Measurements from ENCODE around the gene METAP2. TPM values are rescaled to one million over a fixed set of nuclear protein-coding genes. Genes with fewer than 3 reads are reported as not detected.
A peak's percentile ranks its signal among the peaks of the same experiment; 100 is the strongest.

Gene METAP2
- total and polyA plus RNA-seq, 2 experiments from 2014 or later, result 55.6 to 64.3 TPM

- Histone ChIP-seq H2AFZ (no peak overlapping the region), H3K36me3 (ENCODE audit: low read depth) (peaks cover 57% of the 10 kb centered on the region), H3K4me3 (no peak overlapping the region), H3K9ac (no peak overlapping the region), H4K20me1 (ENCODE audit: insufficient read depth) (no peaks in the 10 kb centered on the region), H3K9me3 (ENCODE audit: low read depth) (no peaks in the 10 kb centered on the region), H3K27ac (peak overlapping the region; percentile 34; the same call in 1 of the 2 replicates), H3K4me1 (ENCODE audit: insufficient read depth) (no peaks in the 10 kb centered on the region; the same call in 1 of the 2 replicates), H3K4me2 (ENCODE audit: unreplicated experiment) (no peak overlapping the region), H3F3A (ENCODE audit: insufficient read depth) (no peaks in the 10 kb centered on the region), H3K79me2 (ENCODE audit: insufficient read depth) (peaks cover 49% of the 10 kb centered on the region), H3K9me2 (ENCODE audit: insufficient read depth) (no peaks in the 10 kb centered on the region), H3K27me3 (replicated peaks; ENCODE audit: insufficient read depth) (no peaks in the 10 kb centered on the region)
- no peak for TF ChIP-seq EZH2 (IDR thresholded peaks at IDR 0.05; ENCODE audit: insufficient read depth, poor library complexity, severe bottlenecking)
- WGBS, 2 experiments (ENCODE audit: low coverage in 1 of 2, low lambda C conversion rate in 2 of 2, missing lambda C conversion rate in 2 of 2), result 53 to 57% methylated on average over 10 of the region's 10 CpGs
- peak; percentile 52 for DNase-seq
- in situ Hi-C loops (cut with MboI), result no loop called here
Measured at GRCh38 chr12:95506707-95507523, 33.0 kb downstream of the METAP2 start.

GRCh38 chr12:95509300-95509699 lies 35.3 kb downstream of the METAP2 start:
- Histone ChIP-seq H3K9me2 (ENCODE audit: insufficient read depth) (no peaks in the 10 kb centered on the region), H3K9me3 (ENCODE audit: low read depth) (no peaks in the 10 kb centered on the region), H3K36me3 (ENCODE audit: low read depth) (peaks cover 58% of the 10 kb centered on the region), H2AFZ (no peak overlapping the region), H3K27ac (no peak overlapping the region), H3K9ac (no peak overlapping the region), H3K4me1 (ENCODE audit: insufficient read depth) (no peaks in the 10 kb centered on the region; the same call in 1 of the 2 replicates), H3F3A (ENCODE audit: insufficient read depth) (no peaks in the 10 kb centered on the region), H3K4me3 (no peak overlapping the region), H3K27me3 (replicated peaks; ENCODE audit: insufficient read depth) (no peaks in the 10 kb centered on the region), H3K79me2 (ENCODE audit: insufficient read depth) (peaks cover 31% of the 10 kb centered on the region), H3K4me2 (ENCODE audit: unreplicated experiment) (no peak overlapping the region), H4K20me1 (ENCODE audit: insufficient read depth) (no peaks in the 10 kb centered on the region)
- DNase-seq, result no peak
- TF ChIP-seq EZH2 (IDR thresholded peaks at IDR 0.05; ENCODE audit: insufficient read depth, poor library complexity, severe bottlenecking), result no peak
- no peak for TF ChIP-seq EZH2phosphoT487 (IDR thresholded peaks at IDR 0.05; ENCODE audit: insufficient read depth, low read depth)
- in situ Hi-C loops (cut with MboI), result no loop called here
- 38 to 52% methylated on average over 3 of the region's 3 CpGs for WGBS, 2 experiments (ENCODE audit: low coverage in 1 of 2, low lambda C conversion rate in 2 of 2, missing lambda C conversion rate in 2 of 2)

GRCh38 chr12:95511977-95512376 lies 38.0 kb downstream of the METAP2 start:
- WGBS, 2 experiments (ENCODE audit: low coverage in 1 of 2, low lambda C conversion rate in 2 of 2, missing lambda C conversion rate in 2 of 2), result 96 to 100% methylated on average over 1 of the region's 1 CpG
- H3K9ac ChIP-seq, result no peak overlapping the region
- H3K4me3 ChIP-seq, result no peak overlapping the region
- TF ChIP-seq EZH2 (IDR thresholded peaks at IDR 0.05; ENCODE audit: insufficient read depth, poor library complexity, severe bottlenecking), result no peak
- H3K9me2 ChIP-seq (ENCODE audit: insufficient read depth), result no peaks in the 10 kb centered on the region
- in situ Hi-C loops (cut with MboI), result no loop called here
- H2AFZ ChIP-seq, result no peak overlapping the region
- peaks cover 6% of the 10 kb centered on the region; the same call in 1 of the 2 replicates for H3F3A ChIP-seq (ENCODE audit: insufficient read depth)
- H3K4me1 ChIP-seq (ENCODE audit: insufficient read depth), result no peaks in the 10 kb centered on the region; the same call in 1 of the 2 replicates
- H3K79me2 ChIP-seq (ENCODE audit: insufficient read depth), result peaks cover 31% of the 10 kb centered on the region
- H3K9me3 ChIP-seq (ENCODE audit: low read depth), result no peaks in the 10 kb centered on the region
- no peak overlapping the region for H3K27ac ChIP-seq
- no peak overlapping the region for H3K4me2 ChIP-seq (ENCODE audit: unreplicated experiment)
- H3K36me3 ChIP-seq (ENCODE audit: low read depth), result peaks cover 59% of the 10 kb centered on the region
- no peak for DNase-seq
- no peaks in the 10 kb centered on the region for H3K27me3 ChIP-seq (replicated peaks; ENCODE audit: insufficient read depth)
- no peaks in the 10 kb centered on the region for H4K20me1 ChIP-seq (ENCODE audit: insufficient read depth)

GRCh38 chr12:95513599-95513998 lies 39.6 kb downstream of the METAP2 start:
- no peaks in the 10 kb centered on the region for H3K9me2 ChIP-seq (ENCODE audit: insufficient read depth)
- peaks cover 20% of the 10 kb centered on the region for H3K79me2 ChIP-seq (ENCODE audit: insufficient read depth)
- peaks cover 16% of the 10 kb centered on the region for H3F3A ChIP-seq (ENCODE audit: insufficient read depth)
- no peaks in the 10 kb centered on the region for H3K4me1 ChIP-seq (ENCODE audit: insufficient read depth)
- no peak overlapping the region for H3K4me3 ChIP-seq
- peaks cover 55% of the 10 kb centered on the region for H3K36me3 ChIP-seq (ENCODE audit: low read depth)
- in situ Hi-C loops (cut with MboI), result no loop called here
- H2AFZ ChIP-seq, result no peak overlapping the region
- H3K9me3 ChIP-seq (ENCODE audit: low read depth), result no peaks in the 10 kb centered on the region
- H3K9ac ChIP-seq, result no peak overlapping the region
- no peak overlapping the region for H3K27ac ChIP-seq
- no peaks in the 10 kb centered on the region for H4K20me1 ChIP-seq (ENCODE audit: insufficient read depth)
- 83 to 88% methylated on average over 5 of the region's 5 CpGs for WGBS, 2 experiments (ENCODE audit: low coverage in 1 of 2, low lambda C conversion rate in 2 of 2, missing lambda C conversion rate in 2 of 2)
- H3K27me3 ChIP-seq (replicated peaks; ENCODE audit: insufficient read depth), result no peaks in the 10 kb centered on the region
- H3K4me2 ChIP-seq (ENCODE audit: unreplicated experiment), result no peak overlapping the region
- TF ChIP-seq EZH2phosphoT487 (IDR thresholded peaks at IDR 0.05; ENCODE audit: insufficient read depth, low read depth), result no peak
- DNase-seq, result no peak

Data from GM23248 (cell line).